NCI-H1092 treated with DMSO at 0.1 percent for 48 hours (cell line): ENCODE data around the gene MGAT4C.
"Not testable (repeated sequence)": the region's sequence is repeated elsewhere in the genome, so short reads cannot be mapped to it uniquely, and the experiment has no call there.

Source experiments
- DNase-seq: peaks from one replicate; lab custom pipeline; 2025; lab: John Stamatoyannopoulos, UW

The MGAT4C gene

DNA sequence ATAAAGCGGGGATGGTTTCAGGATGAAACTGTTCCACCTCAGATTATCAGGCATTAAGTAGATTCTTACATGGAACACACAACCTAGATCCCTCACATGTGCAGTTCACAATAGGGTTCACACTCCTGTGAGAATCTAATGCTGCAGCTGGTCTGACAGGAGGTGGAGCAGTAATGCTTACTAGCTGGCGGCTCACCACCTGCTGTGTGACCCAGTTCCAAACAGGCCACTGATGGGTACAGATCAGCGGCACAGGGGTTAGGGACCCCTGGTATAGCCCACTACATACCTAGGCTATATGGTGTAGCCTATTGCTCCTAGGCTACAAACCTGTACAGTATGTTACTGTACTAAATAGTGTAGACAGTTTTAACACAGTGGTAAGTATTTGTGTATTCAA lies 129.3 kb downstream of the MGAT4C start:
- DNase-seq = not testable (repeated sequence)

DNA sequence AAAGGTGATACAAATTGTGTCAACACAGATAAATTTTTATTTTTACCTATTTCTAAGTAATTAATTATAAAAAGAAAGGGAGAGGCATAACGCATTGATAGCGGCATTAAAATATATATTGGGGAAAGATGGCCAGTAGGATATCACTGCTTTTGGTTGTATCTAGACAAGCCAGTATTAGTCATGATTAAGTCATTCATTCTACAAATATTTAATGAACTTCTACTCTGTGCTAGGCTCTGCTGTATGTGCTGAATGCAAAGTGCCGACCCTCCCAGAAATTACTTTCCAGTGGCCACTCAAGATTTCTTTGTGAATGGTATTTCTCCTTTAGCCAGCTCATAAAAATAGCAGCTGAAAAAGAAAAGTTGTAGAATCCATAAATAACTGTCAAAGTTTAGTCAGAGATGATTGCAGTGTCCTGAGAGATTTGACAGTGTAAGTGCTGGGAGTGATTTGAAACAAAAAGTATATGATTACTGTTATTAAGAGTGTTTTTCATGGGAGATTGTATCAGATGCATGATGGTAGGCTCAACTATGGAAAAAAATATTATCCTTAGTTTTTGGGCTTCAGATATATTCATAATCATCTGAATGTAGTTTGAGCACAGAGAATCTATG lies 133.2 kb downstream of the MGAT4C start:
- no peak for DNase-seq

- no peak for DNase-seq
These were observed 138.0 kb downstream of the MGAT4C start for GRCh38 chr12:86118161-86118560.

DNA sequence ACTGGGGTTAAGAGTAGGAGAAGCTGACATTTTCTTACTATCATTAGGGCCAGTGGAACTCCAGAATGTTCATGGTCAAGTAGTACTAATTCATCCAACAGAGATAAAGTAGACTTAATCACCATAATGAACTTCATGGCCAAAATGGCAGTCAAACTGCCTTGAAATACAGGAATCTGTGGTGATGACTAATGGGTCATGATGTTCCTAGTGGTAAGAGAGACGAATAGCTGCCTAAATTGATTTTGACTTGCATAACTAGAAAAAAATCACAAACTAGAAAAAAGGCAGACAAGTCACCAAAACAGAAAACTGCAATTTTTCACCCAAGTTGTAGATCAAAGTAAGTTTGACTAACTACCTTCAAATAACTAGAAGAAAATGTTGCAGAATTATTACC lies 138.5 kb downstream of the MGAT4C start:
- DNase-seq = no peak

DNA sequence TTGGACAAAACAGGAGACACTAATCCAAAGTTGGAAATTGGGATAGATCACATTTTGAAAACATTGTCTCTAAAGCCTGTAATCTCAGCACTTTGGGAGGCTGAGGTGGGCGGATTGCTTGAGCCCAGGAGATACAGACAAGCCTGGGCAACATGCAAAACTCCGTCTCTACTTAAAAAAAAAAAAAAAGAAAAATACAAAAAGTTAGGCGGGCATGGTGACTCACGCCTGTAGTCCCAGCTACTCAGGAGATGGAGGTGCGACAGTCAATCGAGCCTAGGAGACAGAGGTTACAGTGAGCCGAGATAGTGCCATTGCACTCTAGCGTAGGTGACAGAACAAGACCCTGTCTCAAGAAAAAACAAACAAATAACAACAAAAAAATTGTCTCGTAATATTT lies 152.1 kb downstream of the MGAT4C start:
- DNase-seq = no peak

DNA sequence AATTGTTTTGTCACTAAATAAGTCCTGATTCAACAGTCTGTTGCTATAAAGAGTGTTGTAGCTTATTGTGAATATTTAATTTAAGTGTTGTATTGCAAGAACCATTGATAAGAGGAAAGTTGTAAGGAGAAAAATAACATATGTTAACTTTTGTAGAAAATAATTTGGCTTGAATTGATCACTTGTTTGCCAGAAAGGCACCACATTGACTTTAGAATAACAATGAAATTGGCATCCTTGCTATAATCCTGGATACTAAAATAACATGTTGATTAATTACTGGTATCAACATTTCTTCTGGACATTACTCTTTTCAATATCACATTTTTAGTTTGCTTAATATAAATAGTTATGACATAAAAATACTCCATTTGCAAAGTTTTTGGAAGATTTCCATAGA lies 159.0 kb downstream of the MGAT4C start:
- no peak for DNase-seq

DNA sequence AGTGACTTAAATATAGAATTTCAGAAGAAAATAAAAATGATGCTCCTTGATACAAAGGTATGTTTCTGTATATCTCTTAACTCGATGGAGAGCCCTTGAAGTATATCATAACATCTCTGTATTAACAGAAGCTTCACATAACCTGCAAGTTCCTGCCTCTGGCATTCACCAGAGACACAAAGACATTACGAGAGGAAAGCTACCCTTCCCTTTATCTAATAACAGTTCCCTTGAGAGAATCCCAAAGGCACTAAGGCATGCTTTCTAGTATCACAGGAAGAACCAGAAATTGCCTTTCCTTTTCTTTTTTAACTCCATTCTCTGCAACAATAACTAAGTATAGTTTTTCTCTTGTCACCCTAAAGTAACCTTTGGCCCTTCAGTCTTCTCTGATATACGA lies 164.5 kb downstream of the MGAT4C start:
- DNase-seq = no peak

GRCh38 chr12:86081843-86082242 lies 174.3 kb downstream of the MGAT4C start:
- DNase-seq = no peak

GRCh38 chr12:86059052-86059451 lies 197.1 kb downstream of the MGAT4C start:
- DNase-seq = not testable (repeated sequence)

- no peak for DNase-seq
These were observed 198.9 kb downstream of the MGAT4C start for GRCh38 chr12:86057092-86057845.

DNA sequence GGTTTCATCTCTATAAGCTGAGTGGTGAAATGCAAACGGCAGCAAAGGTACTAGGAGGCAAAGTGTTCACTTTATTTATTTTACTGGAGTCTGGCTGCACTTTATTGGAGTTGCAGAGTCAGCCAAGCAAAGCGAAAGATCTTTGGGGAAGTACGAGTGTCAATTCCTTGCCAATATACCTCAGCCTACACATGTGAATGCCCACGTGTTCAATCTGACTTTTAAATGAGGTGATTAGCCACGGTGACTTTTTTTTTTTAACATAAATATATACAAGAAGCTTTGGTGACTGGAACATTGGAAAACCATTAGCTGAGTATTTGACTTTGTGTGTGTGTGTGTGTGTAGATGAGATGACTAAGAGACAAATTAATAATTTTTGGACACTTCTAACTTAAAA lies 203.3 kb downstream of the MGAT4C start:
- DNase-seq = no peak

GRCh38 chr12:86050010-86050409 lies 206.2 kb downstream of the MGAT4C start:
- DNase-seq = peak; percentile 2

DNA sequence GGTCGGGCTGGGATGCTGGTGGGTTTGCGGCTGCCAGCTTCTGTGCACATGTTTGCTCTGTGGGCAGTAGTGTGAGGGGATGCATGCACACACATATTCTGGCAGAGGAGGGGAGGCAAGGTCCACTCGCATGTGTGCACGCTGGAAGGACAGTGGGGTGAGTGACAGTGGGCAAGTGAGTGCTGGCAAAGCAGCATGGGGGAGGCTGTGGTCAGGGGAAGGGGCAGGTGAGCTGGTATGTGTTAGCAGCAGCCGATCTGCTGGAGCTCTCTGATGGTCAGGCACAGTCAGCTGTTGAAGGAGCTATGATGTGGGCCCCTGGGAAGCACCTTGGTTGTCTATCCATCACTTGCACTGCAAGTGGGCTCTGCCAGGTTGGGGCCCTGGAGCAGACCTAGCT lies 211.8 kb downstream of the MGAT4C start:
- DNase-seq = no peak

DNA sequence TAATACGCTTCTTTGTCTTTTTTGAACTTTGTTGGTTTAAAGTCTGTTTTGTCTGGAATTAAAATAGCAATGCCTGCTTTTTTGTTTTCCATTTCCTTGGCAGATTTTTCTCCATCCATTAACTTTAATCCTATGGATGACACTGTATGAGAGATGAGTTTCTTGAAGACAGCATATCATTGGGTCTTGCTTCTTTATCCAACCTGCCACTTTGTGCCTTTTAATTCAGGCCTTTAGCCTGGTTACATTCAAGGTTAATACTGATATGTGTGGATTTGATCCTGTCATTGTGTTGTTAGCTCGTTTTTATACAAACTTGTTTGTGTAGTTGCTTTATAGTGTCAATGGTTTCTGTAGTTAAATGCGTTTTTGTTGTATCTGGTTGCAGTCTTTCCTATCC lies 214.1 kb downstream of the MGAT4C start:
- DNase-seq = no peak

DNA sequence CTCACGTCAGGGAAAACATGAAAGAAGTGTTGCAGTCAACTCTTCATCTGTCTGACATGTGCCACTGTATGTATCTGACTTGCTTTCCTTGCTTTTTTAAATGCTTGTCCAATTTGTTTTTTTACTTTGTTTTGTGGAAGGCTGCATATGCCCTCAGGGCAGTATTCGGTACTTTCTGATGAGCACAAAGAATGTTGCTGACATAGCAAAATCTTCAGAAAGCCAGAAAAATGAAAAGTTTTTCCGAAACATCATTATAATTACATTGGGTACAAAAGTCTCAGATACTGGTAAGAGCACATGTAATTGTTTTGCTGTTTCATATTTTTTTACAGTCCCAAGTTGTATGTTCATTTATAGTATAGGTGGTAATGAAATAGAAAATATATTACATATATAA lies 237.8 kb downstream of the MGAT4C start:
- DNase-seq = no peak

GRCh38 chr12:86015026-86015425 lies 241.2 kb downstream of the MGAT4C start:
- no peak for DNase-seq

GRCh38 chr12:86006727-86007126 lies 249.5 kb downstream of the MGAT4C start:
- DNase-seq = no peak

DNA sequence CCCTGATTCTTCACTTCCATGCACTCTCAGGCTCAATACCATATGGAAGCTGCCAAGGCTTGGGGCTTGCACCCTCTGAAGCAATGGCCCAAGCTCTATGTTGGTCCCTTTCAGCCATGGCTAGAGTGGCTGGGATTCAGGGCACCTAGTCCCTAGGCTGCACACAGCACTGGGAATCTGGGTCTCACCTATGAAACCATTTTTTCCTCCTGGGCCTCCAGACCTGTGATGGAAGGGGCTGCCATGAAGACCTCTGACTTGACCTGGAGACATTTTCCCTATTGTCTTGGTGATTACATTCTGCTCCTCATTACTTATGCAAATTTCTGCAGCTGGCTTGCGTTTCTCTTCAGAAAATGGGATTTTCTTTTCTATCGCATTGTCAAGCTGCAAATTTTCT lies 258.1 kb downstream of the MGAT4C start:
- DNase-seq = no peak

DNA sequence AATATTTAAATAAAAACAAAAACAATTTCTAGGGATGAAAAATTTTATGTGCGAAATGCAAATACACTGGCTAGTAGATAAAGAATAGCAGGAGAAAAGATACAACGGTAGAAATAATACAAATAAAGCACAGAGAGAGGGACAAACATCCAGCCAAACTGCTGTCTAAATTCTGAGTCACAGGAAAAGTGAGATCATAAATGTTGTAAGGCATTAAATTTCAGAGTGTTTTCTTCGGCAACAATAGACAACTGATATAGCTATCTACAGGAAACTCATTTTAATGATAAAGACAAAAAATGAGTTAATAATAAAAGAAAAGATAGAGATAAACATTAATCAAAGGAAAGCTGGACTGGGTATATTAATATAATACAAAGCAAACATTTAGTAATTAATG lies 259.9 kb downstream of the MGAT4C start:
- DNase-seq = no peak

DNA sequence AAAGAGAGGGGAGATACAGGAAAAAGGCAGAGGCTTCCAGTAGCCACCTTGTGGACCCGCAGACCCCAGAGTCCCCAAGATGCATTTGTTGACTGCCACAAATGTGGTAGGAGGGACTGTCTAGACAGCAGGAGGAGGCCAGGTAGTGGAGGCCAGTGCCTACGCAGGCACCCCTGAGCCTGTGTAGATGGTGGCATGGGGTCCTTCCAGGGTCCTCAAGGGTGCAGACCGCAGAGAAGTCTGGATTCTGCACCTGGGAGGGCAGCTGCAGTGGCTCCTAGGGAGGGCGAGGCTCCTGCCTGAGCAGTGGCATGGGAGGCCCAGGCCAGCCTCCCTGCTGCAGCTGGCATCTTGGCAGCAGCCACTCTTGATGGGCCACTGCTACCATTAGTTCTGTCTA lies 262.4 kb downstream of the MGAT4C start:
- DNase-seq = no peak

DNA sequence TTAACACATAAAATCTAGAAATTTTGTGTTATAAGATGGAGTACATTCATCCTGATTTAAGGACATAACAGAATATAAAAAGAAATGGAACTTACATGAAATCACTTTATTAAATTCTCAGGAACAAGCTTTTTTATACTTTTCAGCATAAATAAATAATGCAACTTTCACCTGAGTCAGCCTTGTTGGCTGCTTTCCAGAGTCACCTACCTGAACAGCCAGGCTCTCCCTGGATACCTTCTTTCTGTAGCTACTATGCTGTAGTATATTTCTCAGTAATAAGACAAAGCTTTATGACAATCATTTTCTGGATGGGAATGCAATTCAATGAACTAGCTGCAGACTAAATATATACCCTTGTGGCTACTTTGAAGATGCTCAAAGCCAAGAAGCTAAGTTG lies 270.2 kb downstream of the MGAT4C start:
- no peak for DNase-seq

GRCh38 chr12:85983601-85984000 lies 272.6 kb downstream of the MGAT4C start:
- no peak for DNase-seq

DNA sequence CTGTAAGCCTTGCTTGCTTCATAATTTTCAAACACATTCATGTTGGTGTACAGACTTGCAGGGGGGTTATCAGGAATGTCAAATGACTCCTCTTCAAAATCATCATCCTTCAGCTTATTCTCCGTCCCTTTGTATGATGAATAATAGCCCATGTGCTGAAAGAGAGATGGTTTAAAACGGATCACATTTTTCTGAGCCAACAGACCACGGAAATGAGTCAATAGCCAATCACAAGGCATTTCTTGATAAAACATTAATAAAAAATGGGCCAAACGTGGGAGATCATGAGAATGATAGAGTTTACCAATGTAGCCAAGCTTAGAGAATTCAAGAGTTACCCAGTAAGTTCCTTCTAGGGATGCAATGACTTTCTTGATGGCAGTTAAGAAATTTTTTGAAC lies 276.6 kb downstream of the MGAT4C start:
- DNase-seq = no peak

- no peak for DNase-seq
These were observed 280.5 kb downstream of the MGAT4C start for GRCh38 chr12:85975716-85976115.
